ENCODE results near the gene PPARGC1A. TPM values are rescaled to one million over a fixed set of nuclear protein-coding genes. Genes with fewer than 3 reads are reported as not detected.
A peak's percentile ranks its signal among the peaks of the same experiment; 100 is the strongest.

The PPARGC1A gene, protein sequence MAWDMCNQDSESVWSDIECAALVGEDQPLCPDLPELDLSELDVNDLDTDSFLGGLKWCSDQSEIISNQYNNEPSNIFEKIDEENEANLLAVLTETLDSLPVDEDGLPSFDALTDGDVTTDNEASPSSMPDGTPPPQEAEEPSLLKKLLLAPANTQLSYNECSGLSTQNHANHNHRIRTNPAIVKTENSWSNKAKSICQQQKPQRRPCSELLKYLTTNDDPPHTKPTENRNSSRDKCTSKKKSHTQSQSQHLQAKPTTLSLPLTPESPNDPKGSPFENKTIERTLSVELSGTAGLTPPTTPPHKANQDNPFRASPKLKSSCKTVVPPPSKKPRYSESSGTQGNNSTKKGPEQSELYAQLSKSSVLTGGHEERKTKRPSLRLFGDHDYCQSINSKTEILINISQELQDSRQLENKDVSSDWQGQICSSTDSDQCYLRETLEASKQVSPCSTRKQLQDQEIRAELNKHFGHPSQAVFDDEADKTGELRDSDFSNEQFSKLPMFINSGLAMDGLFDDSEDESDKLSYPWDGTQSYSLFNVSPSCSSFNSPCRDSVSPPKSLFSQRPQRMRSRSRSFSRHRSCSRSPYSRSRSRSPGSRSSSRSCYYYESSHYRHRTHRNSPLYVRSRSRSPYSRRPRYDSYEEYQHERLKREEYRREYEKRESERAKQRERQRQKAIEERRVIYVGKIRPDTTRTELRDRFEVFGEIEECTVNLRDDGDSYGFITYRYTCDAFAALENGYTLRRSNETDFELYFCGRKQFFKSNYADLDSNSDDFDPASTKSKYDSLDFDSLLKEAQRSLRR
- 10 to 100 TPM in 4 of 6 donors, 1 to 10 TPM in 2; 4.6 to 16.8 (median 11.8) TPM for total RNA-seq

DNA sequence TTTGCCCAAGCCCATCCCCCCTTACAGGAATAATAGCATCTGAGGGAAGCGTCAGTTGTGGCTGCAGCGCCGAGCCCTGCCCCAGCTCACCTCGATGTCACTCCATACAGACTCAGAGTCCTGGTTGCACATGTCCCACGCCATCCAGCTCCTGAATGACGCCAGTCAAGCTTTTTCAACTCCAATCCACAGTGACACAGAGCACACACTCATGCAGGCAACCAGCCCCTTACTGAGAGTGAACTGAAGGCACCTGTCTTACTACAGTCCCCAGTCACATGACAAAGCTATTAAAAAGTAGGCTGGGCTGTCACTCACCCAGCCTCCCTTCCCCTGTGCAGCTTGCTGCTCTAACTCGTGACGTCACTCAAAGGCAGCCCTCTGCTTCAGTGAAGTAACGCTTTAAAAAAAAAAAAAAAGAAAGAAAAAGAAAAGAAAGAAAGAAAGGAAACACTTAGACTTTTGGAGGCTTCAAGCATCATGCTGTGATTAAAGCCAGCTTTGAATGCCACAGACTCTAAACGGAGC lies at the start of gene PPARGC1A:
Gene PPARGC1A (minus strand): TSS at position 234 of the 528 bp plus-strand sequence. CDS start 90 bp downstream, at position 144.
- Histone ChIP-seq H3K27ac (peak within 1 kb of the TSS; percentile 64 to 76 (median 68)), H3K4me3 (peak within 1 kb of the TSS; percentile 16 to 54 (median 46)), H3K9me3 (no peaks in the 10 kb centered on the region), H3K27me3 (no peaks in the 10 kb centered on the region), H3K36me3 (no peaks in the 10 kb centered on the region), H3K4me1 (peaks cover 0 to 20% (median 3%) of the 10 kb centered on the region in 4 donors)
- WGBS, 2 donors: 3% methylated on average over 10 of the region's 10 CpGs
- TF ChIP-seq POLR2AphosphoS5 (IDR thresholded peaks at IDR 0.05) (peak; percentile 63 to 69), POLR2A (IDR thresholded peaks at IDR 0.05) (peak in 3 of 4 donors; percentile 55 to 66 (median 59))
- TF ChIP-seq, protein P1, sequence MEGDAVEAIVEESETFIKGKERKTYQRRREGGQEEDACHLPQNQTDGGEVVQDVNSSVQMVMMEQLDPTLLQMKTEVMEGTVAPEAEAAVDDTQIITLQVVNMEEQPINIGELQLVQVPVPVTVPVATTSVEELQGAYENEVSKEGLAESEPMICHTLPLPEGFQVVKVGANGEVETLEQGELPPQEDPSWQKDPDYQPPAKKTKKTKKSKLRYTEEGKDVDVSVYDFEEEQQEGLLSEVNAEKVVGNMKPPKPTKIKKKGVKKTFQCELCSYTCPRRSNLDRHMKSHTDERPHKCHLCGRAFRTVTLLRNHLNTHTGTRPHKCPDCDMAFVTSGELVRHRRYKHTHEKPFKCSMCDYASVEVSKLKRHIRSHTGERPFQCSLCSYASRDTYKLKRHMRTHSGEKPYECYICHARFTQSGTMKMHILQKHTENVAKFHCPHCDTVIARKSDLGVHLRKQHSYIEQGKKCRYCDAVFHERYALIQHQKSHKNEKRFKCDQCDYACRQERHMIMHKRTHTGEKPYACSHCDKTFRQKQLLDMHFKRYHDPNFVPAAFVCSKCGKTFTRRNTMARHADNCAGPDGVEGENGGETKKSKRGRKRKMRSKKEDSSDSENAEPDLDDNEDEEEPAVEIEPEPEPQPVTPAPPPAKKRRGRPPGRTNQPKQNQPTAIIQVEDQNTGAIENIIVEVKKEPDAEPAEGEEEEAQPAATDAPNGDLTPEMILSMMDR (IDR thresholded peaks at IDR 0.05): no peak
- DNase-seq (peak; percentile 2 to 86), ATAC-seq (ENCODE audit: low FRiP score in 2 of 2) (peak; percentile 85 to 93)

DNA sequence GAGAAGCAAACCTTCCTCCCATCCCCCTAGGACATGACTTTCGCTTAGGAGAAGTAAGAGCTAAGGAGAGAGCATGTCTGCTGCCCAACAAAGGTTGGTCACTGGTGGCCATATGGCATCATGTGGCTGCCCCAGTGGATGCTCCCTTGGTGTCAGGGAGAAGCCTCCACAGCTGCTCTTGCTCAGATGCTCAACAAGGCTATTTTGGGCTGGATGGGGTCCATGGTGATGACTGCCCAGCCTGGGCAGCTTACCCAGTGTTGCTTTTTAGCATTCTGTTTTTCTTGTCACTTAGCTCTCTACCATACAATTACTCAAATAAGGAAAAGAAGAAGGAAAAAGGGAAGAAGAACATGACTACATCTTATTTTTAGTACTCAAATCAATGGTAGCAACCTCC lies 48.9 kb upstream of the PPARGC1A start:
- 82 to 83% methylated on average over 1 of the region's 1 CpG for WGBS, 2 donors
- TF ChIP-seq, protein P1 (IDR thresholded peaks at IDR 0.05): no peak
- no peak for TF ChIP-seq POLR2AphosphoS5 (IDR thresholded peaks at IDR 0.05)
- no peak for TF ChIP-seq POLR2A (IDR thresholded peaks at IDR 0.05)
- TF ChIP-seq EP300 (IDR thresholded peaks at IDR 0.05): no peak
- Histone ChIP-seq H3K4me3 (no peak overlapping the region), H3K4me1 (peaks cover 0 to 15% (median 2%) of the 10 kb centered on the region in 4 donors), H3K36me3 (no peaks in the 10 kb centered on the region), H3K27ac (no peak overlapping the region), H3K9me3 (no peaks in the 10 kb centered on the region), H3K27me3 (no peaks in the 10 kb centered on the region)
- ATAC-seq (ENCODE audit: low FRiP score in 2 of 2): no peak
- no peak for DNase-seq

DNA sequence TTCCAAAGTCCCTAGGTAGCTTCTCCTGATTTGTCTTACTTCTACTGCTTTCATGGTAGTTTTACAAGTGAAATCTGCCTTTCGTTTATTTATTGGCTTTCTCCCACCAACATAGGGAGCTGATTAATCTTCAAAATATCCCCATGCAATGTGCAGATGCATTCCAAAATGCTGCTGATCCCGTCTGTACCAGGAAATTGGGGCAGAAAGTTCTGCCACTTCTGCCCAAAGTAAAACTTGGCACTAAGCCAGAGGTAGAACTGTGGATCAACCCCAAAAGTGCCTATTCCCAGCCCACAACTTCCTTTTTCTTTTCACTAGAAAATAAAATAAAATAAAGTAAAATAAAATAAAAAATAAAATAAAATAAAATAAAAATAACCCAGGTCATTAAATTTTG lies 47.3 kb upstream of the PPARGC1A start:
- TF ChIP-seq POLR2AphosphoS5 (IDR thresholded peaks at IDR 0.05) (no peak), EP300 (IDR thresholded peaks at IDR 0.05) (no peak), POLR2A (IDR thresholded peaks at IDR 0.05) (no peak)
- TF ChIP-seq, protein P1 (IDR thresholded peaks at IDR 0.05): no peak
- no peak overlapping the region for H3K4me3 ChIP-seq
- peaks cover 0 to 17% (median 2%) of the 10 kb centered on the region in 4 donors for H3K4me1 ChIP-seq
- no peaks in the 10 kb centered on the region for H3K27me3 ChIP-seq
- no peak overlapping the region for H3K27ac ChIP-seq
- DNase-seq (no peak), ATAC-seq (ENCODE audit: low FRiP score in 2 of 2) (no peak)
- no peaks in the 10 kb centered on the region for H3K9me3 ChIP-seq
- H3K36me3 ChIP-seq: no peaks in the 10 kb centered on the region
- WGBS, 2 donors: 46 to 48% methylated on average over 2 of the region's 2 CpGs

DNA sequence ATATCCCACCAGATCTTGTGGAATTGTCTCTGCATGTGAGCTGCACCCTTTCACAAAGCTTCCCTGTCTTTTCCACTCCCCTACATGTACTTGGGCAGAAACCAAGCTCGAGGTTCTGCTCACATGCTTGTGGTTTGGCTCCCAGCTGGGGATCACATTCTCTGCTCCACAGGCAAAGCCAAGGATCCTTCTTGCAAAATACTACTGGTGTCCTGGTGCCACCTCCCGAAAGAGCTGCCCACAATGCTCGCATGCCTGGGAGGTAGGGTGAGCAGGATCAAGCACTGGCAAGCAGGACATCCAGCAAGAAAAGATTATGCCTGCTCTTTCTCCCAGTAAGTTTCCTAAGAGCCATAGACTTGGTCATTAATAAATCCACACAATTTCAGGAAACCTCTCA lies 45.1 kb upstream of the PPARGC1A start:
- peak overlapping the region in 2 of 4 donors; percentile 1 to 43 for H3K27ac ChIP-seq
- no peaks in the 10 kb centered on the region for H3K36me3 ChIP-seq
- ATAC-seq (ENCODE audit: low FRiP score in 2 of 2) (peak; percentile 70 to 77), DNase-seq (peak in 1 of 2 donors; percentile 83)
- no peak overlapping the region for H3K4me3 ChIP-seq
- H3K9me3 ChIP-seq: no peaks in the 10 kb centered on the region
- WGBS, 2 donors: 0 to 25% methylated on average over 3 of the region's 3 CpGs
- peak; percentile 40 to 72 for TF ChIP-seq POLR2AphosphoS5 (IDR thresholded peaks at IDR 0.05)
- TF ChIP-seq, protein P1 (IDR thresholded peaks at IDR 0.05): no peak
- H3K4me1 ChIP-seq: peaks cover 0 to 23% (median 9%) of the 10 kb centered on the region in 4 donors
- H3K27me3 ChIP-seq: no peaks in the 10 kb centered on the region
